Liver (tissue), 9 donors: ENCODE data around the gene KCNMA1. TPM values are rescaled to one million over a fixed set of nuclear protein-coding genes. Genes with fewer than 3 reads are reported as not detected.

Source experiments
- DNase-seq: peaks from one replicate; pipeline ENCODE4 v3.0.0-alpha.2; 2017; ENCODE audit warnings: low spot score
- H3K27ac ChIP-seq, 2 donors: one replicate each; pipeline ENCODE4 v1.7.0; 2013; ENCODE audit warnings: inconsistent platforms in 2 of 2, low read length in 2 of 2, control low read depth in 1 of 2, low read depth in 1 of 2, mild to moderate bottlenecking in 1 of 2
- H3K27me3 ChIP-seq, 4 donors: one replicate each; pipeline versions ENCODE4 v1.6.1 to v1.7.0; 2013; ENCODE audit warnings: low read length in 3 of 4, inconsistent platforms in 1 of 4, mild to moderate bottlenecking in 1 of 4, moderate library complexity in 1 of 4; ENCODE audit not compliant: control insufficient read depth in 4 of 4, insufficient read depth in 4 of 4
- H3K36me3 ChIP-seq, 4 donors: one replicate each; pipeline versions ENCODE4 v1.6.1 to v1.7.0; 2013; ENCODE audit warnings: low read length in 3 of 4, mild to moderate bottlenecking in 3 of 4, low read depth in 1 of 4, moderate library complexity in 1 of 4; ENCODE audit not compliant: control insufficient read depth in 4 of 4, insufficient read depth in 3 of 4
- H3K4me1 ChIP-seq, 4 donors: one replicate each; pipeline versions ENCODE4 v1.6.1 to v1.7.0; 2013; ENCODE audit warnings: low read length in 3 of 4, mild to moderate bottlenecking in 3 of 4, moderate library complexity in 1 of 4; ENCODE audit not compliant: control insufficient read depth in 4 of 4, insufficient read depth in 4 of 4
- H3K4me3 ChIP-seq, 3 donors: one replicate each; pipeline versions ENCODE4 v1.6.1 to v1.7.0; 2013; ENCODE audit warnings: low read length in 3 of 3, control low read depth in 1 of 3, low read depth in 1 of 3, mild to moderate bottlenecking in 1 of 3
- H3K9ac ChIP-seq, 2 donors: one replicate each; pipeline ENCODE4 v1.7.0; 2013; ENCODE audit warnings: low read length in 2 of 2, mild to moderate bottlenecking in 2 of 2, moderate library complexity in 2 of 2, control low read depth in 1 of 2, low read depth in 1 of 2
- H3K9me3 ChIP-seq, 4 donors: one replicate each; pipeline versions ENCODE4 v1.6.1 to v1.7.0; 2013; ENCODE audit warnings: low read length in 3 of 4; ENCODE audit not compliant: control insufficient read depth in 4 of 4
- EGR1 ChIP-seq, 2 donors: IDR thresholded peaks; 2 replicates each; pipeline ENCODE4 v1.6.1; 2016 to 2018; ENCODE audit warnings: antibody characterized with exemption in 2 of 2, low read depth in 2 of 2
- FOXA2 ChIP-seq: IDR thresholded peaks from 2 replicates; pipeline ENCODE4 v1.6.1; 2016; ENCODE audit warnings: antibody characterized with exemption
- HNF4A ChIP-seq, 2 donors: conservative IDR thresholded peaks; 2 replicates each; pipeline ENCODE4 v1.6.1; 2016; ENCODE audit warnings: antibody characterized with exemption in 2 of 2, mild to moderate bottlenecking in 2 of 2
- JUND ChIP-seq, 2 donors: IDR thresholded peaks; 2 replicates each; pipeline ENCODE4 v1.6.1; 2016; ENCODE audit warnings: antibody characterized with exemption in 2 of 2
- MAX ChIP-seq: IDR thresholded peaks from 2 replicates; pipeline ENCODE4 v1.6.1; 2016; ENCODE audit warnings: antibody characterized with exemption
- RAD21 ChIP-seq, 2 donors: IDR thresholded peaks; 2 replicates each; pipeline ENCODE4 v1.6.1; 2016; ENCODE audit warnings: antibody characterized with exemption in 2 of 2, mild to moderate bottlenecking in 2 of 2
- REST ChIP-seq: IDR thresholded peaks from 2 replicates; pipeline ENCODE4 v1.6.1; 2016; ENCODE audit warnings: antibody characterized with exemption, mild to moderate bottlenecking
- RXRA ChIP-seq, 2 donors: IDR thresholded peaks; 2 replicates each; pipeline ENCODE4 v1.6.1; 2017 to 2018; ENCODE audit warnings: antibody characterized with exemption in 2 of 2, mild to moderate bottlenecking in 1 of 2
- TAF1 ChIP-seq: conservative IDR thresholded peaks from 2 replicates; pipeline ENCODE4 v1.6.1; 2016; ENCODE audit warnings: antibody characterized with exemption, mild to moderate bottlenecking
- WGBS: extraction: QIAGEN DNeasy Blood & Tissue Kit; methylation state at CpG from one replicate; pipeline ENCODE4 v1.1.7; 2013; 5-methylcytosine and 5-hydroxymethylcytosine counted together
- polyA plus RNA-seq, 2 donors: library from polyadenylated mRNA; stranded (reverse) in 1 of 2; unstranded in 1 of 2; fragments of 200-250 nt in 1 of 2; fragments of >200 nt in 1 of 2; fragmentation: Nextera tagmentation in 1 of 2; extraction: Ambion mirVana in 1 of 2; gene quantifications; one replicate each; pipeline versions ENCODE4 v1.2.1 to v1.2.3, GENCODE V29; 2013 to 2015
- total RNA-seq, 2 donors: library from RNA; depleted of rRNA; stranded (reverse); fragments of >200 nt; gene quantifications; one replicate each; pipeline ENCODE4 v1.2.3, GENCODE V29; 2014
- TF ChIP-seq, protein P1 (sequence below): IDR thresholded peaks from 2 replicates; pipeline ENCODE4 v1.6.1; 2016; ENCODE audit warnings: antibody characterized with exemption
- donor health status: healthy.
- donor health status: healthy.
- donor health status: healthy.
- donor health status: healthy.
- donor health status: healthy.

The KCNMA1 gene
- total and polyA plus RNA-seq, 4 donors, result 2.5 to 9.7 (median 4.7) TPM

DNA sequence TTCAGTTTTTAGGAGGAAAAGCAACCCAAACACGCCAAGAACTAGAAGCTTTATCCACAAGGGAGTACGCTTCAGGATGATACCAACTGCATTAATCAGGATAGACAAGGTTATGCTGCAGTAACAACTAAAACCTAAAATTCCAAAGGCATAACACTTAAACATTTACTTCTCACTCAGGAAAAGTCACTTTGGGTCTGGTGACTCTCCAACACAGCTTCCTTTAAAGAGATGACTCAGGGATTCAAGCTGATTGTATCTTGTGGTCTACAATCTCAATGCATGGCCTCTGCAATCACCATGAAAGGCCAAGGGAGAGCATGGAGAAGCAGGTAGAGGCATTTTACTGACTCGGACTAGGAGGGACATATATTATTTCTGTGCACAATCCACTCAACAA, 315.8 kb downstream of the KCNMA1 start:
- Histone ChIP-seq H3K9ac (no peak overlapping the region), H3K9me3 (no peaks in the 10 kb centered on the region), H3K4me1 (no peaks in the 10 kb centered on the region), H3K4me3 (no peak overlapping the region), H3K27ac (no peak overlapping the region), H3K27me3 (no peaks in the 10 kb centered on the region), H3K36me3 (no peaks in the 10 kb centered on the region)
- DNase-seq, result no peak
- TF ChIP-seq HNF4A (conservative IDR thresholded peaks at IDR 0.05), result no peak
- no peak for TF ChIP-seq RXRA (IDR thresholded peaks at IDR 0.05)
- WGBS, result 77% methylated on average over 3 of the region's 3 CpGs

DNA sequence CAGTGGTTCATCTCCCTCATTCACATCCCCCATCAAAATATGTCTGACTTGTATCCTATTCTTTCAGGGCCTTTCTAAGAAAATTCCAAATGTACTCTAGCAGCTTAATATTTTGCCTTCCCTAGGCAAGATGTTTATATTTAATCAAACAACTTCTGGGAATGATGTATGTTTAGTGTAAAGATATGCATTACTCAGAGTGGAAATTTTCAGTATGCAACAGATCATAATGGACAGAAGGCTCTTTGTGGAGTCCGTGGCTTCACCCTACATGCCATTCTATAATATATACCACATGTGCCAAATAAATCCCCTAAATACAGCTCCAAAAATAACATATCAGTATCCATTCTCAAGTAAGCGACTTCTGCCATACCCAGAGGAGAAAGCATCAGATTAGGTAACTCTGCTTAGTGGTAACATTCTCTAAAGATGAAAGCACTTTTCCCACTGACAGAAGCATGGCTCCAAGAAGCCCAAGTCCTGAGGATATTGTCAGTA, 316.6 kb downstream of the KCNMA1 start:
- 82% methylated on average over 2 of the region's 2 CpGs for WGBS
- Histone ChIP-seq H3K4me1 (no peaks in the 10 kb centered on the region), H3K9me3 (no peaks in the 10 kb centered on the region), H3K27me3 (no peaks in the 10 kb centered on the region), H3K9ac (no peak overlapping the region), H3K4me3 (no peak overlapping the region), H3K27ac (no peak overlapping the region), H3K36me3 (no peaks in the 10 kb centered on the region)
- no peak for DNase-seq
- TF ChIP-seq JUND (IDR thresholded peaks at IDR 0.05), result no peak

DNA sequence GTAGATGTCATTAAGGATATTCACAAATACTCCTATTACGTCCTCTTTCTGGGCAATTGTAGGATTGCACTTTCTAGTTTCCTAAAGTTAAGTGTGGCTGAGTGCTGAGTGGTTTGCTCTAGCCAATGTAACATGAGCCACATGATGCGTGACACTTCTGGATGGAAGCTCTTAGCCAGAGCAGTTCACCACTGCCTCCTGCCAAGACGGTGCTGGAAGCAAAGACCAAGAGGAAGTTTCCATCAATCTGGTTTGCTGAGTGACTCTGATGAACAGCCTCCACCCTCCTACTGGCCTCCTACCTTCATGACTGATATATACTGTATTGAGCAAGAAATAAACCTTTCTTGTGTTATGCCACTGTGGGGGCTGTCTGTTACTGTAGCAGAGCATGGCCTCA, 318.1 kb downstream of the KCNMA1 start:
- H3K27ac ChIP-seq, result no peak overlapping the region
- no peaks in the 10 kb centered on the region for H3K27me3 ChIP-seq
- no peaks in the 10 kb centered on the region for H3K36me3 ChIP-seq
- no peak for DNase-seq
- no peaks in the 10 kb centered on the region for H3K9me3 ChIP-seq
- H3K4me3 ChIP-seq, result no peak overlapping the region
- WGBS, result 86% methylated on average over 3 of the region's 3 CpGs
- no peak overlapping the region for H3K9ac ChIP-seq
- TF ChIP-seq, protein P1, sequence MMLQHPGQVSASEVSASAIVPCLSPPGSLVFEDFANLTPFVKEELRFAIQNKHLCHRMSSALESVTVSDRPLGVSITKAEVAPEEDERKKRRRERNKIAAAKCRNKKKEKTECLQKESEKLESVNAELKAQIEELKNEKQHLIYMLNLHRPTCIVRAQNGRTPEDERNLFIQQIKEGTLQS, result no peak
- no peak for TF ChIP-seq MAX
- no peak for TF ChIP-seq RAD21 (IDR thresholded peaks at IDR 0.05)
- no peaks in the 10 kb centered on the region for H3K4me1 ChIP-seq

- Histone ChIP-seq H3K4me3 (no peak overlapping the region), H3K9ac (no peak overlapping the region), H3K4me1 (no peaks in the 10 kb centered on the region), H3K36me3 (no peaks in the 10 kb centered on the region), H3K27me3 (no peaks in the 10 kb centered on the region), H3K27ac (no peak overlapping the region), H3K9me3 (no peaks in the 10 kb centered on the region)
- 93% methylated on average over 3 of the region's 3 CpGs for WGBS
- TF ChIP-seq REST (no peak), TAF1 (no peak), FOXA2 (no peak), MAX (no peak), EGR1 (IDR thresholded peaks at IDR 0.05; ENCODE audit: low read depth in 2 of 2) (no peak)
- DNase-seq, result no peak
Observed at GRCh38 chr10:77318739-77319138, 318.9 kb downstream of the KCNMA1 start.
